GM12892 (cell line): ENCODE results near the gene MYO5B.

ENCODE experiments used
- POLR2AphosphoS5 ChIP-seq: IDR thresholded peaks from 2 replicates; pipeline ENCODE4 v1.6.1; 2011; ENCODE audit warnings: low read depth, low read length, control low read depth
- TAF1 ChIP-seq: IDR thresholded peaks from 2 replicates; pipeline ENCODE4 v1.6.1; 2011; ENCODE audit warnings: low read depth, mild to moderate bottlenecking, control low read depth, low read length, borderline replicate concordance

DNA sequence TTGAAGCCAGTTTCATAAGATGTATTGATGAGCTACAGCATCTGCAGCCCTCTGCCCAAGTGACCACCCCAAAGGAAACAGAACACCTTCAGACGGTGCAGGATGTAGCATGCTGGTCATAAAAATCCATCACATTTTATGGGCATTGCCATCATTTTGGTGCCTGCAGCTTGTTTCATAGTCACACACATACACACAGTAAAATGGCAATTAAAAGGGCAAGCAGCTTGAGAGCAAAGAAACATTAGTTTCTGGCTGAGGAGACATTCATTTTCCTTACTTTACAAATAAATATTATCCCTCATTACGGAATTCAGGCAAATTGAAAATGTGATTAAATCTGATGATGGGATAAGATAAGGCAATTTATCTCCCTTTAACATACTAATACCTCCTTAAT lies 13.4 kb downstream of the MYO5B start:
- TF ChIP-seq POLR2AphosphoS5 (no peak), TAF1 (no peak)
